ENCODE results near the gene SRMS.

SRMS gene

GRCh38 chr20:63525185-63525584 lies 22.4 kb downstream of the SRMS start:
- TF ChIP-seq CREB1 (IDR thresholded peaks at IDR 0.05; ENCODE audit: low read depth) (no peak), MAX (IDR thresholded peaks at IDR 0.05) (no peak), TEAD4 (IDR thresholded peaks at IDR 0.05) (no peak), FOXM1 (IDR thresholded peaks at IDR 0.05; ENCODE audit: borderline replicate concordance, low read depth) (no peak), YY1 (IDR thresholded peaks at IDR 0.05; ENCODE audit: low read depth) (no peak), USF1 (IDR thresholded peaks at IDR 0.05) (no peak), NFIC (IDR thresholded peaks at IDR 0.05) (no peak), TAF1 (IDR thresholded peaks at IDR 0.05; ENCODE audit: low read depth) (no peak), REST (IDR thresholded peaks at IDR 0.05; ENCODE audit: low read depth) (no peak), EP300 (IDR thresholded peaks at IDR 0.05; ENCODE audit: borderline replicate concordance) (no peak), CEBPB (IDR thresholded peaks at IDR 0.05) (no peak), EGR1 (IDR thresholded peaks at IDR 0.05) (no peak), TCF12 (IDR thresholded peaks at IDR 0.05; ENCODE audit: low read depth) (no peak), RAD21 (IDR thresholded peaks at IDR 0.05; ENCODE audit: low read depth) (no peak), ZBTB7A (IDR thresholded peaks at IDR 0.05; ENCODE audit: low read depth) (no peak)

GRCh38 chr20:63522981-63523611 lies 24.5 kb downstream of the SRMS start:
- TF ChIP-seq REST (IDR thresholded peaks at IDR 0.05; ENCODE audit: low read depth) = no peak
- TF ChIP-seq CEBPB (IDR thresholded peaks at IDR 0.05) = no peak
- TF ChIP-seq EP300 (IDR thresholded peaks at IDR 0.05; ENCODE audit: borderline replicate concordance) = no peak
- TF ChIP-seq USF1 (IDR thresholded peaks at IDR 0.05) = no peak
- no peak for TF ChIP-seq MAX (IDR thresholded peaks at IDR 0.05)
- TF ChIP-seq EGR1 (IDR thresholded peaks at IDR 0.05) = no peak
- TF ChIP-seq CREB1 (IDR thresholded peaks at IDR 0.05; ENCODE audit: low read depth) = no peak
- no peak for TF ChIP-seq TCF12 (IDR thresholded peaks at IDR 0.05; ENCODE audit: low read depth)
- TF ChIP-seq RAD21 (IDR thresholded peaks at IDR 0.05; ENCODE audit: low read depth) = no peak
- no peak for TF ChIP-seq TAF1 (IDR thresholded peaks at IDR 0.05; ENCODE audit: low read depth)
- TF ChIP-seq TEAD4 (IDR thresholded peaks at IDR 0.05) = no peak
- no peak for TF ChIP-seq YY1 (IDR thresholded peaks at IDR 0.05; ENCODE audit: low read depth)
- TF ChIP-seq ZBTB7A (IDR thresholded peaks at IDR 0.05; ENCODE audit: low read depth) = no peak
- no peak for TF ChIP-seq FOXM1 (IDR thresholded peaks at IDR 0.05; ENCODE audit: borderline replicate concordance, low read depth)

- no peak for TF ChIP-seq CREB1 (IDR thresholded peaks at IDR 0.05; ENCODE audit: low read depth)
- no peak for TF ChIP-seq TCF12 (IDR thresholded peaks at IDR 0.05; ENCODE audit: low read depth)
- no peak for TF ChIP-seq TAF1 (IDR thresholded peaks at IDR 0.05; ENCODE audit: low read depth)
- TF ChIP-seq TEAD4 (IDR thresholded peaks at IDR 0.05) = no peak
- TF ChIP-seq EGR1 (IDR thresholded peaks at IDR 0.05) = no peak
- TF ChIP-seq FOXM1 (IDR thresholded peaks at IDR 0.05; ENCODE audit: borderline replicate concordance, low read depth) = no peak
- TF ChIP-seq ZBTB7A (IDR thresholded peaks at IDR 0.05; ENCODE audit: low read depth) = no peak
Observed at GRCh38 chr20:63522091-63522868, 25.3 kb downstream of the SRMS start.

GRCh38 chr20:63521602-63522001 lies 25.9 kb downstream of the SRMS start:
- TF ChIP-seq CREB1 (IDR thresholded peaks at IDR 0.05; ENCODE audit: low read depth) (no peak), FOXM1 (IDR thresholded peaks at IDR 0.05; ENCODE audit: borderline replicate concordance, low read depth) (no peak), TAF1 (IDR thresholded peaks at IDR 0.05; ENCODE audit: low read depth) (no peak), NFIC (IDR thresholded peaks at IDR 0.05) (no peak), REST (IDR thresholded peaks at IDR 0.05; ENCODE audit: low read depth) (no peak), RAD21 (IDR thresholded peaks at IDR 0.05; ENCODE audit: low read depth) (no peak), MAX (IDR thresholded peaks at IDR 0.05) (no peak)

Data from Ishikawa (cell line).